Measurements from ENCODE around the gene GPC5. TPM values are rescaled to one million over a fixed set of nuclear protein-coding genes. Genes with fewer than 3 reads are reported as not detected.

The GPC5 gene
- total RNA-seq, 1 experiment from 2014 or later = 0.50 TPM

DNA sequence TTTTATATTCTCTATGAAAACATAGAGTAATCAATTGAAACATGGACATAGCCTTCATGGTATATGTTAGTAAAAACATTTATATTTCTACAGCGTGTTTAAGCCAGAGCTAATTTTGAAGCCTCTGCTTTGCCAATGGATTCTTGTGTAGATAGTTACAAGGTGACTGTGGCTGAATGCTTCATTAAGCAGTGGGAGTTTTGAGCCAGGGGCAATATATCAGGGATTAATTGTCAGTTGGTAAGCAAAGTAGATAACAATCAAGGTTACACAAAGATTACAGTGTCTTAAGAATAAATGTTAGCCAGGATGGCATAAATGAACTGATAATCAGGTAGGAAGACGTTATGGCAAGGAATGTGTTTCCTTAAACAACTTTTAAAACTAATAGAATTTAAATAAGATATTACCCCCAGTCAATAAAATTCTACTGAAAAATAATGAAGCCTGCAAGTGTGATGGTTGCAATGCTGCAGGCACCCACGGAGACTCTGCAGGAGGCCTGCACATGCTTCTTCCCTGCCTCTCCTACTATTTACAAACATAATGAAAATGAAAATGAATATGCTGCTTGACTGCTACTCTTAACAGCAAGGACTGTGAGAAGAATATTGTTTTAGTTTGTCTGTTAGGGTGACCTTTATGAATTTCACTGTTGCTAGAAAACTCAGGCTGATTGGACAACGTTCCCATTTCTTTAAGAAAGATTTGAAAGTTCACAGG, 588.5 kb downstream of the GPC5 start:
- in situ Hi-C loops (cut with HindIII; ENCODE audit: low pct_unique_long_range_greater_than_20kb, low sequenced_read_pairs) = no loop called here
- DNase-seq (ENCODE audit: low read depth, low spot score) = no peak

DNA sequence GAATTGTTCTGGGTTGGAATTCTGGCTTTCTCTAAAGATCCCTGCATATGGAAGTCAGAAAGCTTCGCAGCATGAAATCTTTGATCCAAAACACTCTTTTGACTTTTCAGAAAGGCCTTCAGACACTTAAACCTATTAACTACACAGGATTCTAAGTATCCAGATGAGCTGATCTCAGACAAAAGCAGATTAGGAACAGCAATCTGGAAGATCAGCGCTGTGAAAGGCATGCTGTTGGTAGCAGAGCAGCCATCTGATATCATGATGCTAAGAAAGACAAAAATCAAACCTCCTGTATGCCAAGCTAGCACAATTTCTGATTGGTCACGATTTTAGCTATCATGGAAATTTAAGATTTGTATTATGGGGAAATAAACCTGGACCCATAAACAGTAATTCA, 589.9 kb downstream of the GPC5 start:
- in situ Hi-C loops (cut with HindIII; ENCODE audit: low pct_unique_long_range_greater_than_20kb, low sequenced_read_pairs) = no loop called here

DNA sequence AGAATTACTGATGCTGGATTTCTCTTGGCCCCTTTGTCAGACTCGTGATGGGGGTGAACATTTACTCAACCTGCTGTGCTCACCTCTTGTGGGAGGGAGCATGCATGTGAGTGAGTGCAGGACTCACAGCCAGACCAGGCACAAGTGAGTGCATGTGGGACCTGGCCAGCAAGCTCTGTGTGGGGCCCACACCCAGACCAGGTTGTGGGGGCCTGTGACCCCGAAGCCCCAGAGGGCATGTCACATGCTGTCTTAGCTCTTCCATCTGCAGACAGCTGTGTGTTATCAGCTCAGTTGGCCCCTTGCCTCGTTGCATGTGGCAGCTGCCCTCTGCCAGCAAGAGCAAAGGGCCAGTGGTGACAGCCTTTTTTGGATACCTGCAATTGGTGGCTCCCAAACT, 614.4 kb downstream of the GPC5 start:
- DNase-seq (ENCODE audit: low read depth, low spot score) = no peak
- in situ Hi-C loops (cut with HindIII; ENCODE audit: low pct_unique_long_range_greater_than_20kb, low sequenced_read_pairs) = no loop called here

More for the DNA sequence above, 589.9 kb downstream of the GPC5 start:
- DNase-seq (ENCODE audit: low read depth, low spot score) = no peak

DNA sequence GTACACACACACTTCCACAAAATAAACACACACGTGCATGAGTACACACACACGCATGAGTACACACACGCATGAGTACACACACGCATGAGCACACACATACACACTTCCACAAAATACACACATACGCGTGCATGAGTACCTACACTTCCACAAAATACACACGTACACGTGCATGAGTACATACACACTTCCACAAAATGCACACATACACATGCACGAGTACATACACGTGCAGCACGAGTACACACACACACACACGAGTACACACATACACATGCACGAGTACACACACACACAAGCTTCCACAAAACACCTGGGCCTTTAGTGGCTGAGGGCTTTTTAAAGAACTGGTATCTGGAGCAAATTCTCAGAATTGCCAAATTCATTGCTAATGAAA, 619.3 kb downstream of the GPC5 start:
- DNase-seq (ENCODE audit: low read depth, low spot score) = no peak
- in situ Hi-C loops (cut with HindIII; ENCODE audit: low pct_unique_long_range_greater_than_20kb, low sequenced_read_pairs) = no loop called here

DNA sequence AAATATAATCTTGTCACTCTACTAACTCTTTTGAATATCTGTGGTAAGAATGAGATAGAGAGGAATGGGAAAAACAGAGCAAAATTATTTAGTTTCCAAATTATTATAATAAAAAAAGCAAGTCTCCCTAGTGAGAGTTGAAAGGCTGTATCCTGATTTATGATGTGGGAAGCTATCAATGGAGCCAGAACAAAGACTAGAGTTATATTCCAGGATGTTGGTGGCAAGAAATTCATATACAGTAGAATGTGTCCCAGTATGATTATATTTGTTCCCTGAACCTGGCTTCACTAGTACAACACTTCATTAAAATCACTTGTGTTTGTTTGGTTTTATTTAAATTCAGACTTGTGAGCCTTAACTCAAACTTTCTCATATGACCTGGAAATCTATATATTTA, 630.3 kb downstream of the GPC5 start:
- in situ Hi-C loops (cut with HindIII; ENCODE audit: low pct_unique_long_range_greater_than_20kb, low sequenced_read_pairs) = no loop called here
- no peak for DNase-seq (ENCODE audit: low read depth, low spot score)

DNA sequence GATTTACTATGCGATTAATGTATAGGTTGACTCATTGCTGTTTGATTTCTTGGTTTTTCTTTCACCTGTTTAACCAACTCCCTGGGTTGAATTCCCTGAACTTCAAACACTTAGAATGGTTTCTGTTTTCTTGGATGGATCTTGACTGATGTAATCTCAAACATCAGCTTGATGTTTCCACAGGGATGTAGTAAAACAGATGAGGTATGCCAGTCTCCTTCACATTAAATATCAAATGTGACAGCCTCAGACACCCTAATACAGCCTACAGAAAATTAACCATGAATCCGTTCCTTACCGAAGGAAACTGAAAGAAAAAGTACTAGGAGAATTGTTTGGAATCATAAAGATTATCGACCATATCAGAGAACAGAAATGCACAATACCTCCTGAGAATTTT, 631.2 kb downstream of the GPC5 start:
- DNase-seq (ENCODE audit: low read depth, low spot score) = no peak
- in situ Hi-C loops (cut with HindIII; ENCODE audit: low pct_unique_long_range_greater_than_20kb, low sequenced_read_pairs) = no loop called here

DNA sequence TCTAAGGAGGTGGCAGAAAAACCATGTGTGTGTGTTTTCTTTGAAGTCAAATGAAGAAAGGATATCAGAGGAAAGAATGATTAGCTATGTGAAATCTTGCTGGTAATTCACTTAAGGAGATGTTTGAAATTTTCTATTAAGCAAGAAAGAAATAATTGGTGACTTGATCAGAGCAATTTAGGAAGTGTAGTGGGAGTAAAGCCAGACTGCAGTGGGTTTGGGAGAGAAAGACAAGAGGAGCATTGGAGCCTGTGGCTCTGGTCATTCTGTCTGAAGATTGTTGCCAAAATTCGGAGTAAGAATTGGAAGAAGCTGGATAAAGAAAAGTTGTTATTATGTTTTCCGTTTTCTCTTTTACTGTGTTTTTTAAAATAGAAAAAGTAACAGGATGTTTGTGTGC, 640.5 kb downstream of the GPC5 start:
- no peak for DNase-seq (ENCODE audit: low read depth, low spot score)
- in situ Hi-C loops (cut with HindIII; ENCODE audit: low pct_unique_long_range_greater_than_20kb, low sequenced_read_pairs) = no loop called here

DNA sequence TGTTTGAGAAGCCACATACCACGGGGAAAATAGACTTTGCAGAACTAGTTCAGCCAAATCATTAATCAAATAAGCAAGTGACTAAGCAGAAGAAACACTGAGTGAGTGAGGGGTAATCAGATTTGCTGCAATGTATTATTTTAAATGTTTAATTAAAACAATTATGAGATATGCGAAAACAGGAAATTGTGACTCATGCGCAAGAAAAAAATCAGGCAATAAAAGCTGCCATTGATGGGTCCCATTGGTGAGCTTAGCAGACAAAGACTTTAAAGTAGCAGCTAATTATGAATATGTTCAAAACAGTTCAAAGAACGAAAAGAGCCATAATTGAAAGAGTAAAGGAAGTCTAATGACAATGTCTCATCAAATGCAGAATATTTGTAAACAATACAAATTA, 644.1 kb downstream of the GPC5 start:
- in situ Hi-C loops (cut with HindIII; ENCODE audit: low pct_unique_long_range_greater_than_20kb, low sequenced_read_pairs) = no loop called here
- DNase-seq (ENCODE audit: low read depth, low spot score) = no peak

DNA sequence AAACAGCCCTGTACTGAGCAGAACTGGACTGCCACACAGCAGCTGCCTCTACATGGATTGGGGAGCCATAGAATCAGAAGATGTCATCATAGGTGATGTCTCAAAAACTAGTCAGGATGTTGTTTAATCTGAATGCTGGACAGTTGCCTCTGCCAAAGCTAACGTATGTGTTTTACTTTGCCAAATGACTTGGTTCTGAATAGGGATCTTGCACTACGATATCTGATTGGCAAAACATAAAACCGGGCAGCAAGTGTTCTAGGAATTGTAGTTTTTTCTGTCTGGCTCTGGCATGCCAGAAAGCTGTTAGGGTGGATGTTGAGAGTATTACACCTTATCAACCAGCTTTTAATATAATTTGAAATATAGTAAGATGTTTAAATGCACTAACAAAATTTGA, 645.9 kb downstream of the GPC5 start:
- in situ Hi-C loops (cut with HindIII; ENCODE audit: low pct_unique_long_range_greater_than_20kb, low sequenced_read_pairs) = no loop called here
- DNase-seq (ENCODE audit: low read depth, low spot score) = no peak

DNA sequence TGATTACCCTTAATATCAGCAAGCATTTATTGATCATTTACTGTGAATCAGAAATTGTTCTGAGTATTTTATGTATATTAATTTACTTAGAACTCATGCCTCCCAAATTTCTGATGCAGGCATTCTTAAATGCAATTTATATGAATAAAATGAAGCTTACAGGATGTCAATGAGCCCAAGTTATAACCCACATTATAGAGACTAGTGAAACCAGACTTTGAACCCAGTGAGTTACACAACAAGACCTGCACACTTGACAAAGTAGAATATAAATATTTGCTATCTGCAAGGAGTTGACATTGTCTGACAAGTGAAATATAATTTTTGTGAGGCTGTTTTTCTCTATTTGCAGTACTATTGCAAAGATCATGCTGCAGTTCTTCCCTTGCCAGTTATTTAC, 656.0 kb downstream of the GPC5 start:
- in situ Hi-C loops (cut with HindIII; ENCODE audit: low pct_unique_long_range_greater_than_20kb, low sequenced_read_pairs) = no loop called here
- no peak for DNase-seq (ENCODE audit: low read depth, low spot score)

DNA sequence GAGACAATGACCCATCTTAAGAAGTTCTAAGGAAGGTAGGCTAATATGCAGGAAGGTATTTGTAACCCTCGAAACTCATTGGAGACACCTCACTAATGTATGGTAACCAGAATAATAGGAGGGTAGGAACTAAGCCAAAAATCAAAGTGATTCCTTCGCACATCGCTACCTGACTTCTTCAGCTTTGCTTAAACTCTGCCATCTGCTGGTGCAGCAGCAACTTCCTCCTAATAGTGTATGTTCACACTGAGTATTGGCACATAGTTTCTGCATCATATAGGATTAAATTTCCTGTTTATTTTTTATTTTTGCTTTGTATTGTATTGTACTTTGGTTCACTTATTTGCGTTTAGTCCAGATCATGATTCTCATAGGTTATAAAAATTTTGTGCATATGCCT, 676.2 kb downstream of the GPC5 start:
- in situ Hi-C loops (cut with HindIII; ENCODE audit: low pct_unique_long_range_greater_than_20kb, low sequenced_read_pairs) = no loop called here
- peak; percentile 68 for DNase-seq (ENCODE audit: low read depth, low spot score)

DNA sequence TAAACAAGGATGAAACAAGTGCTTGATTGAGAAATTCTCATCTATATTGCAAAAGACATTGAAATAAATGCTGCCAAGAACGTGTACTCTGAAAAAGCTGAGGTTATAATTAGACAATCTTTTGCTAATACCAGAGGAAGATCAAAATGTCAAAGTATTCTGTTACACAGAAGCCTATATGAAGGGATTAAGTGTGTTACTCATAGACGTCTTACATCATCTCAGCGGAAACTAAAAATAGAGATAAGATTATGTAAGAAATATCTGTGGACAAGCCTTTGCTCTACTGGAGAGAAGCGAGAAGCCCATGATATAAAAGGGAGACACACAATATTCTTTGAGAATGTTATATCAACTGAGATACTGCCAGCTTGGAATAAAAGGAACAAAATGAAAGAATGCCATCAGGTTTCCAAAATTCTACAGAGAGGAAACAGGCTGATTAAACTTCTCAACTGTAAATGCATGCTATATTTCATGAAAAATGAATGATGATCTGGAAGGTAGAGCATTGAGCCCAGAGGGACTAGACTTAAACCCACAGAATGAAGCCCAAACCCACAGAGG, 699.0 kb downstream of the GPC5 start:
- in situ Hi-C loops (cut with HindIII; ENCODE audit: low pct_unique_long_range_greater_than_20kb, low sequenced_read_pairs) = no loop called here
- peak; percentile 5 for DNase-seq (ENCODE audit: low read depth, low spot score)

DNA sequence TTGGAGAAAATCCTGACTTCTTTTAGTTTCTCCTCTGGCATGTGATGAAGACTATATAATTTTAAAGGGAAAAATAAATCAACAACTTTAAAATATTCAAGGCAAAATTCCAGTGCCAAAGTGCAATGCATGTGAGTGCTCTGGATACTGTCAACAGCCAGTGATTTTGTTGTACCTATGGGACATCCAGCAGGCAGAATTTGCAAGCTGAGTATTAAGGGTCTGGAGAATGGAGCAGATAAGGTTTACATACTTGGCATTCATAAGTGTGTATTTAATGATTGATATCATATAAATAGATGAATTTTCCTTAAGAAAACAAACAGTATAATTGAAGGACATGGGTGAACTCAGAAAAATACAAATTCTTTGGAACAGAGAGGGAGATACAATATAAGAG, 703.4 kb downstream of the GPC5 start:
- in situ Hi-C loops (cut with HindIII; ENCODE audit: low pct_unique_long_range_greater_than_20kb, low sequenced_read_pairs) = no loop called here
- no peak for DNase-seq (ENCODE audit: low read depth, low spot score)

DNA sequence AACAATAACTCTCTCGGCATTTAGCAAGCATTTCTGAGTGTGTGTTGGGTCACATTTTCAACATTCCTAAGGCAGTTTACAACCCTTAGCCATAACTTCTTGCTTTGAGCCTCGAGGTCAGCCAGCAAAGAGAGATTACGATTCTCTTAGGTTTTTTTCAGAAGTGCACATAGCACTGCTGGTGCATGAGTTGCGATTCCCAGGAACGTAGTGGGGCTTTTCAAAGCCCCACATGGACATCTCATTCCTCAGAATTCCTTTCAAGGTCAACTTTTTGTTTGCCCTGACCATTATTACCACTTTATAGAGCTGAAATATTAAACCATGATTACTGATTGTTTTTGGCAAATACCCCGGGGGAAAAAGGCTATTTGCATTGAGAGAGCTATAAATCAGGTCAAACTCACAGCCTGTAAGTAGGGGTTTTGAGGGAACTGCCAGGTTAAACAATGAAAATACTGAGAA, 705.3 kb downstream of the GPC5 start:
- in situ Hi-C loops (cut with HindIII; ENCODE audit: low pct_unique_long_range_greater_than_20kb, low sequenced_read_pairs) = no loop called here
- DNase-seq (ENCODE audit: low read depth, low spot score) = no peak

DNA sequence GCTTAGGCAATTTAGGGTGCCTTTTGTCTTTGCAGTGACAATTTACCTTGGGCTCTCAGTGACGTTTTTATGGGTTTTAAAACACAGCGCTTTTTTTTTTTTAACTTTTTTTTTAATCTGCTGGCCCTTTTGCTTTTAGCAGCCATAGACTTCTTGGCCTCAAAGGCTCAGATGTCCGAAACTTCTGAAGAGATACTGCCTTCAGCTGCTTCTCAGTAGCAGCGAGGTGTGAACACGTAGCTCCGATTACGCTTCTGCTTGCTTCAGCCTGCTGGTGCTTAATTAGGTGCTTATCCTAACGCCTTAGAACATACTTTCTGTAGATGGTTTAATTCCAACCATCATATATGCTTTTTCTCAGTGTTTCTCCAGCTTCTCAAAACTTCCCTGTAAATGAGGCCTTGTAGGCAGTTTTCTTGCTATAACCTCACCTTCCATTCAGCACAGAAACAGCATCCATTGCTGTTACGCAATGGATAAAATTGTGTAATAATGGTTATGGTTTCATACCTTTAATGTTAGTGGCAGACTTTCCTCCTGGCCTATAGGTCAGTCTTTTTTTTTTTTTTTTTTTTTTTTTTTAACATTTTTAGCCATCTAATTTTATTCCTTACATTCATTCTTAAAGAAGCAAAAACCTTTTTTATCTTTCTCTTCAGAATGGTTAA, 723.9 kb downstream of the GPC5 start:
- no peak for DNase-seq (ENCODE audit: low read depth, low spot score)
- in situ Hi-C loops (cut with HindIII; ENCODE audit: low pct_unique_long_range_greater_than_20kb, low sequenced_read_pairs) = no loop called here

DNA sequence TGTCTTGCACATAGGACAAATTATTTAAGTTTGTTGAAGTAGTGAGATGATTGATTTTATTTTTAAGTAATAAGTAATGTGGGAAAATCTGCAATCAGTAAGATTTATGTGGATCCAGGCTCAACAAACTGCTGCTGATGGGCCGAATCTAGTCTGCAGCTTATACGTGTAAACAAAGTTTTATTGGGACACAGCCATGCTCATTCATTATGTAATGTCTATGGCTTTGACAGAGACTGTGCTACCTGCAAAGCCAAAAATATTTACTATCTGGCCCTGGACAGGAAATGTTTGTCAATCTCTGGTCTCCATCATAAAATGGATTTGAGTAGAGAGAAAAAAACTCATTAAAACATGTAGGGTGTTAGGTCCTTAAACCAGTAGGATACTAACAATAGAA, 728.0 kb downstream of the GPC5 start:
- no peak for DNase-seq (ENCODE audit: low read depth, low spot score)

DNA sequence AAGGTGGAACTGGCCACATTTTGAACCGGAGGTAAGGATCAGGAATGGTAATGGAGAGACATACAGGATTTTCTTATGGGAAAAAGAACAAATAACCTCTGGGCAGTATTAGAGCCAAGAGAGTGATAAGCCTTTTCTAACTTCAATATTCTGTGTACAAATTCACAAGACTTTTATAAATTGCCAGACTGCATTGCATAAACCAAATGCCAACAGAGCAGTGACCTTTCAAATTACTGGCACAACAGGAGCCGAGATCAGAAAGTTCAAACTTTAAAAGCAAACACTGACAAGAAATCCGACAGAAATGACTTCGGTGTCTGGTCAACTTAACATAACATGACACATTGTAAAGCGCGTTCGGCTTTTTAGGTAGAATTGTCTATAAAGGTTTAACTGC, 737.1 kb downstream of the GPC5 start:
- DNase-seq (ENCODE audit: low read depth, low spot score) = no peak
- in situ Hi-C loops (cut with HindIII; ENCODE audit: low pct_unique_long_range_greater_than_20kb, low sequenced_read_pairs) = no loop called here

More for the DNA sequence above, 728.0 kb downstream of the GPC5 start:
- in situ Hi-C loops (cut with HindIII; ENCODE audit: low pct_unique_long_range_greater_than_20kb, low sequenced_read_pairs) = no loop called here

DNA sequence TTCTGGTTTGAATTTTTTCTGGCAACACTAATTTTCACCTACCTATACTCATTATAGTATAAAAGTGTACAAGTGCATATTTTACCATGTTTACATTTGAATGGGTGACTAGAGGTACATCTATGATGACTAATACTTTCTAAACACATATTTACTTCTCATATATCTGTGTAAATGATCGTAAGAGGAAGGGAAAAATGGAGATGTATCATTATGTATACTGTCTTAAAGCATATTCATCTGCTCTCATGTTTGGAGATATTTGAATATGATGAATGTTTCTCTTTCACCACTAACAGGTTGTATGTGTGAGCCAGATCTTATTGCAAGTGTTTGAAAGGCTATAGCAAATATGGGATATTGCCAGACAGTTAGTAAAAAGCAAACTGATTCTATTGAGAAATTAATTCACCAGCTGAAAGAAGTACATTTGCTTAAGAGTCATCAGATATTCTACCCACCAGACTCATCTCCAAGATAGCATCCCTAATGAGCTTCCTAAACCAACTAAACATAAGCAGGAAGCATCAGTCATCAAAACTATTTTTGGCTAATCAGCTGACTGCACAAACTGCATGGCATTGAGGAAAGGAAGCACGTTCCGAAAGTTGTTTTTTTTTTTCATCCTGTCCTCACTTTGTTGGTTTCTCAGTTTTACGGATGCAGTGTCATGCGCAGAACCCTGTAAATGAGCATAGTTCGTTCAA, 738.2 kb downstream of the GPC5 start:
- no peak for DNase-seq (ENCODE audit: low read depth, low spot score)
- in situ Hi-C loops (cut with HindIII; ENCODE audit: low pct_unique_long_range_greater_than_20kb, low sequenced_read_pairs) = no loop called here

Data from SK-MEL-5 (cell line).